Measurements from ENCODE around the gene LNX1. TPM values are rescaled to one million over a fixed set of nuclear protein-coding genes. Genes with fewer than 3 reads are reported as not detected.

Gene LNX1
- total RNA-seq (1 to 10 TPM; 1.2 to 8.9 (median 4.1) TPM), polyA plus RNA-seq (1 to 10 TPM; 1.2 to 3.4 (median 2.5) TPM)
- long read RNA-seq, donor 1, partial matches to known transcripts = 0 of 1 reads
- long read RNA-seq, donor 1, other reads (novel, unspliced or antisense) = 0 of 1 reads
- long read RNA-seq, donor 2, partial matches to known transcripts = 5 of 5 reads
- long read RNA-seq, donor 2, other reads (novel, unspliced or antisense) = 0 of 5 reads
- long read RNA-seq, donor 3 = 0 reads
- long read RNA-seq, donor 4, partial matches to known transcripts = 0 of 1 reads
- long read RNA-seq, donor 4, other reads (novel, unspliced or antisense) = 1 of 1 reads
- long read RNA-seq, donor 5, partial matches to known transcripts = 4 of 10 reads
- long read RNA-seq, donor 5, other reads (novel, unspliced or antisense) = 6 of 10 reads
- long read RNA-seq, donor 6, partial matches to known transcripts = 0 of 1 reads
- long read RNA-seq, donor 6, other reads (novel, unspliced or antisense) = 1 of 1 reads
- long read RNA-seq, donor 7 = 0 reads
- long read RNA-seq, donor 8, partial matches to known transcripts = 0 of 1 reads
- long read RNA-seq, donor 8, other reads (novel, unspliced or antisense) = 0 of 1 reads
- long read RNA-seq, donor 9 = 0 reads
- long read RNA-seq, donor 10 = 0 reads

GRCh38 chr4:53591372-53591892 lies at the start of gene LNX1:
LNX1 (minus strand) TSS chr4:53591486; CDS start chr4:53574002, 17,484 bp downstream.
- intact Hi-C loops (cut with DNase I) = loop anchor here in 1 of 2 donors (10.0 kb wide), 1 partner anchor 97 kb away; no protein-coding TSS in a partner anchor
- no peaks in the 10 kb centered on the region for H3K9me3 ChIP-seq (replicated peaks in 1 of 3)
- peaks cover 0 to 11% of the 10 kb centered on the region in 2 donors for H3K4me1 ChIP-seq (replicated peaks in 1 of 2)
- no peak within 1 kb of the TSS for H3K4me3 ChIP-seq
- TF ChIP-seq POLR2A (IDR thresholded peaks at IDR 0.05) (no peak), CTCF (IDR thresholded peaks at IDR 0.05) (no peak)
- peak in 1 of 7 donors; percentile 21 for DNase-seq
- no peaks in the 10 kb centered on the region for H3K36me3 ChIP-seq (replicated peaks in 1 of 2)
- H3K27me3 ChIP-seq = no peaks in the 10 kb centered on the region
- 54 to 78% (median 62%) methylated on average over 13 of the region's 13 CpGs for WGBS, 4 donors
- peak within 1 kb of the TSS in 4 of 5 donors; percentile 10 to 82 (median 58) for H3K27ac ChIP-seq

GRCh38 chr4:53640576-53641453 lies 49.5 kb upstream of the LNX1 start:
- Histone ChIP-seq H3K27ac (no peak overlapping the region), H3K9me3 (replicated peaks in 1 of 3) (no peaks in the 10 kb centered on the region), H3K4me3 (no peak overlapping the region), H3K4me1 (replicated peaks in 1 of 2) (no peaks in the 10 kb centered on the region), H3K36me3 (replicated peaks in 1 of 2) (no peaks in the 10 kb centered on the region), H3K27me3 (no peaks in the 10 kb centered on the region)
- intact Hi-C loops (cut with DNase I) = no loop called here
- WGBS, 4 donors = 83 to 89% (median 85%) methylated on average over 10 of the region's 10 CpGs
- no peak for DNase-seq
- TF ChIP-seq POLR2A (IDR thresholded peaks at IDR 0.05) (no peak), CTCF (IDR thresholded peaks at IDR 0.05) (no peak)

GRCh38 chr4:53638919-53639318 lies 47.6 kb upstream of the LNX1 start:
- Histone ChIP-seq H3K27me3 (no peaks in the 10 kb centered on the region), H3K27ac (no peak overlapping the region), H3K4me3 (no peak overlapping the region), H3K9me3 (replicated peaks in 1 of 3) (no peaks in the 10 kb centered on the region), H3K4me1 (replicated peaks in 1 of 2) (no peaks in the 10 kb centered on the region), H3K36me3 (replicated peaks in 1 of 2) (no peaks in the 10 kb centered on the region)
- DNase-seq = no peak
- intact Hi-C loops (cut with DNase I) = no loop called here
- no peak for TF ChIP-seq POLR2A (IDR thresholded peaks at IDR 0.05)
- no peak for TF ChIP-seq CTCF (IDR thresholded peaks at IDR 0.05)

- TF ChIP-seq CTCF (IDR thresholded peaks at IDR 0.05) = no peak
- Histone ChIP-seq H3K9me3 (replicated peaks in 1 of 3) (no peaks in the 10 kb centered on the region), H3K27me3 (no peaks in the 10 kb centered on the region), H3K36me3 (replicated peaks in 1 of 2) (no peaks in the 10 kb centered on the region), H3K4me3 (no peak overlapping the region), H3K27ac (no peak overlapping the region), H3K4me1 (replicated peaks in 1 of 2) (no peaks in the 10 kb centered on the region)
- no peak for DNase-seq
- intact Hi-C loops (cut with DNase I) = no loop called here
- 70 to 78% (median 74%) methylated on average over 1 of the region's 1 CpG for WGBS, 4 donors
Observed at GRCh38 chr4:53637348-53637747, 46.1 kb upstream of the LNX1 start.
